ENCODE data around the gene KIAA1755.

DNA sequence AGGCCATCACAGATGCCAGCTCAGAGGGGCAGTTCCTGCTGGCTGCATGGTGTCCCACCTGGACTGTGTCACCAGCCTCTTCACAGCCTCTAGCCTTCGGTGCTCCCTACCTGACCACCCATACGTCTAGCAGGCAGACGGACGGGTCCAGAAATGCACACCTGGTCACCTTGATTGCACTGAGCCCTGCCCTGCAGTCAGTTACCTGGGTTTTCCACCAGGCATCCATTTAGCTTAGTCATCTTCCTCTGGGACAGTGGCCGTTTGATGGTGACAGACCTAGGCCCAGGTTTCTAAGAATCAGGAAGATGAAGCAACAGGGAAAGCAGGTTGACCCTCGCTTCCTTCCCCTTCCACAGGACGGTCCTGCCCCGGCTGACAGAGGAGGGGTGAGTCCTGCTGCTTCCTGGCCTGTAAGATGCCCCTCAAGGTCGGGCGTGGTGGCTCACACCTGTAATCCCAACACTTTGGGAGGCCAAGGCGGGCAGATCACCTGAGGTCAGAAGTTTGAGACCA, 33.6 kb upstream of the KIAA1755 start:
- TF ChIP-seq, protein P1, sequence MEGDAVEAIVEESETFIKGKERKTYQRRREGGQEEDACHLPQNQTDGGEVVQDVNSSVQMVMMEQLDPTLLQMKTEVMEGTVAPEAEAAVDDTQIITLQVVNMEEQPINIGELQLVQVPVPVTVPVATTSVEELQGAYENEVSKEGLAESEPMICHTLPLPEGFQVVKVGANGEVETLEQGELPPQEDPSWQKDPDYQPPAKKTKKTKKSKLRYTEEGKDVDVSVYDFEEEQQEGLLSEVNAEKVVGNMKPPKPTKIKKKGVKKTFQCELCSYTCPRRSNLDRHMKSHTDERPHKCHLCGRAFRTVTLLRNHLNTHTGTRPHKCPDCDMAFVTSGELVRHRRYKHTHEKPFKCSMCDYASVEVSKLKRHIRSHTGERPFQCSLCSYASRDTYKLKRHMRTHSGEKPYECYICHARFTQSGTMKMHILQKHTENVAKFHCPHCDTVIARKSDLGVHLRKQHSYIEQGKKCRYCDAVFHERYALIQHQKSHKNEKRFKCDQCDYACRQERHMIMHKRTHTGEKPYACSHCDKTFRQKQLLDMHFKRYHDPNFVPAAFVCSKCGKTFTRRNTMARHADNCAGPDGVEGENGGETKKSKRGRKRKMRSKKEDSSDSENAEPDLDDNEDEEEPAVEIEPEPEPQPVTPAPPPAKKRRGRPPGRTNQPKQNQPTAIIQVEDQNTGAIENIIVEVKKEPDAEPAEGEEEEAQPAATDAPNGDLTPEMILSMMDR (IDR thresholded peaks at IDR 0.05 in 8 of 11, conservative IDR thresholded peaks at IDR 0.05 in 3 of 11): no peak
- no peak for TF ChIP-seq POLR2A (IDR thresholded peaks at IDR 0.05)

Measured in spleen (tissue), 7 donors.